GM13977 (cell line): Measurements from ENCODE around the gene ZNF534.
A peak's percentile ranks its signal among the peaks of the same experiment; 100 is the strongest.

Source experiments
- DNase-seq: peaks from one replicate; pipeline ENCODE4 v3.0.0; 2012; ENCODE audit warnings: low spot score
- in situ Hi-C: fragments of 300-500 bp; cut with MboI; formaldehyde crosslinking; loops from one replicate; pipeline ENCODE4 v1.12.0; 2022; ENCODE audit warnings: low sequenced_read_pairs, low pct_unique_long_range_greater_than_20kb, mixed read lengths, inconsistent platforms; ENCODE audit not compliant: unreplicated experiment
- TF ChIP-seq, protein P1 (sequence below): IDR thresholded peaks from 2 replicates; pipeline ENCODE4 v1.5.1; 2012; ENCODE audit warnings: mild to moderate bottlenecking, control low read depth; ENCODE audit not compliant: insufficient read depth; ENCODE audit errors: extremely low read depth, missing control alignments

Gene ZNF534

DNA sequence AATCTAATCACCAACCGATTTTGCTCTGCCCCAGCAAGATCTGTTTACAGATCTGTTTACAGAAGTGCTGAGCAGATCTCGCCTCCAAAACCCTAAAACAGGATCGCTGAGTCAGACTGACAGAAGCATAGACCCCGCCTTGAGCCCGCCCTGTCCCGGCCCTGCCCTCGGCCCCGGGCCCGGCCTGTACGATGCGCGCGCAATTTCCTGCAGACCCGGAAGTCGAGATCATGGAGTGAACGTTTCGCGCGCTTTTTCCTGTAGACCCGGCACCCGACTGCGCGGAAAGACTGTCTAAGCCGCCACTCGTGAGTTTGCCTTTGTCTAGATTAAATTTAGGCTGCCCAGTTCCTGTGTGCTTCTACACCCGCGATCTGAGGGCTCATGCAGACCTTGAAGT is at the start of gene ZNF534:
Gene ZNF534 (plus strand): TSS at position 212 of the 400 bp plus-strand sequence. CDS start 2,327 bp downstream, outside the sequence.
- in situ Hi-C loops, result no loop called here
- TF ChIP-seq, protein P1, sequence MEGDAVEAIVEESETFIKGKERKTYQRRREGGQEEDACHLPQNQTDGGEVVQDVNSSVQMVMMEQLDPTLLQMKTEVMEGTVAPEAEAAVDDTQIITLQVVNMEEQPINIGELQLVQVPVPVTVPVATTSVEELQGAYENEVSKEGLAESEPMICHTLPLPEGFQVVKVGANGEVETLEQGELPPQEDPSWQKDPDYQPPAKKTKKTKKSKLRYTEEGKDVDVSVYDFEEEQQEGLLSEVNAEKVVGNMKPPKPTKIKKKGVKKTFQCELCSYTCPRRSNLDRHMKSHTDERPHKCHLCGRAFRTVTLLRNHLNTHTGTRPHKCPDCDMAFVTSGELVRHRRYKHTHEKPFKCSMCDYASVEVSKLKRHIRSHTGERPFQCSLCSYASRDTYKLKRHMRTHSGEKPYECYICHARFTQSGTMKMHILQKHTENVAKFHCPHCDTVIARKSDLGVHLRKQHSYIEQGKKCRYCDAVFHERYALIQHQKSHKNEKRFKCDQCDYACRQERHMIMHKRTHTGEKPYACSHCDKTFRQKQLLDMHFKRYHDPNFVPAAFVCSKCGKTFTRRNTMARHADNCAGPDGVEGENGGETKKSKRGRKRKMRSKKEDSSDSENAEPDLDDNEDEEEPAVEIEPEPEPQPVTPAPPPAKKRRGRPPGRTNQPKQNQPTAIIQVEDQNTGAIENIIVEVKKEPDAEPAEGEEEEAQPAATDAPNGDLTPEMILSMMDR, result no peak
- no peak for DNase-seq

DNA sequence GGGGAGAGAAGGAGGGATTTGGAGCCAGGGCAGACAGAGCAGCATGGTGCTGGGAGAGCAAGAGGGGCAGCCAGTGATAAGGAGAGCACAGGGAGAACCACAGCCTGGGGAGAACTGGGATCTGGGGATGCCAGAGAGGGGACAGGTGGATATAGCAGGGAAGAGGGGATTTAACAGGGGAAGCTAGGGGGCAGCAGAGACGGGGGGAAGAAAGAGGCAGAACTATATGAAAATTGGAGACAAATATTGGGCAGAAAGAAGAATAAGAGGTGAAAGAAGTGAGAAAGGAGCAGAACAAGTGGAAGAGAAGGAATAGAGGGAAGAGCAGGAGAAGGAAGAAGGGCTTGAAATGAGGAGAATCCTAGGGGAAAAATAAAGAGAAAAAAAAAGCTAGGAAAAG is 37.8 kb upstream of the ZNF534 start:
- DNase-seq, result no peak
- TF ChIP-seq, protein P1, result peak; percentile 28
- in situ Hi-C loops, result no loop called here

DNA sequence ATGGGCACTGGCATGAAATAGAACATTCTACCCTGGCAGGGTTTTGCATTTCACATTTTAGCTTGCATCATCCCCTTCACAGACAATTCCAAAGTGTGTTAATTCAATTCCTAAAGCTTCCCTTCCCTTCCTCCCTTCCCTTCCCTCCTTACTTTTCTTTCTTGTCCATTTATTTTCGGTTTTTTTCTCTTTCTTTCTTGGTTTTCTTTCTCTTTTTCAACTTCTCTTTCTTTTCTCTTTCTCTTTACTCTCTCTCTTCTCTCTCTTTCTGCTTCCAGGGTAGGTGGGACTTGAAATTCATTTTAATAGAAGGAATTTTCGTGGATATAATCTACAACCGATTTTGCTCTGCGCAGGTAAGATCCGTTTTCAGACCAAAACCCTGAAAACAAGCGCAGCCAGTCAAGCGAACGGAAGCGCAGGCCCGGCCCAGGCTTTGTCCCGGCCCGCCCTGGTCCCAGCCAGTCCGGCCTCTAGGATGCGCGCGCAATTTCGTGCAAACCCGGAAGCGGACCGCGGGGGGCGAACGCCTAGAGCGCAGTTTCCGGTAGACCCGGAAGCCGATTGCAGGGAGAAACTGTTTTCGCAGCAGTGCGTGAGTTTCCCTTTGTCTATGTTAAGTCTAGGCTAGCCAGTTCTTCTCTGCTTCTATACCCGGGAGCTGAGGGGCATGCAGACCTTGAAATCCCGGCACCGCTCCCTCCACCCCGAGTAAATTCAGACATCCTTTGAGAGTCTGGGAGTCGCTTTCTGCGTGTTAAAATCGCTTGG is 31.5 kb upstream of the ZNF534 start, which contains the start of gene ZNF528:
Gene ZNF528 (plus strand): TSS at position 540 of the 771 bp plus-strand sequence. CDS start 4,165 bp downstream, outside the sequence.
- DNase-seq, result peak; percentile 90
- TF ChIP-seq, protein P1, result no peak
- in situ Hi-C loops, result no loop called here

DNA sequence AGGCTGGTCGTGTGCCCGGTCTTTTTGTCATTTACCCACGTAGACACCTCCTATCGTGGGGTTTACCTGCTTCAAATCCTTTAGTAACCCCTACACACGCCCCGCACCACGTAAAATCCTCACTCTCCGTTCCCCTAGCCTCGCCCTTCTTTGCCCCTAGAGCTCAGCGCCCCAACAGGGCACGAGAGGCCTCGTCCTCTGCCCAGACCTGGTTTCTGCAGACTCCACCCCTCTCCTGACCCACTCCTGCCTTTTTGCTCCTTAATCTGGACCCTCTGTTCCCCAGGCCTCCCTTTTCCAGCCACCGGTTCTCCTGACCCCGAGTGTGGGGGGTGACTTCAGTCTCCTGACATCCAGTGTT is 30.9 kb upstream of the ZNF534 start:
- TF ChIP-seq, protein P1, result no peak
- in situ Hi-C loops, result no loop called here
- DNase-seq, result no peak

DNA sequence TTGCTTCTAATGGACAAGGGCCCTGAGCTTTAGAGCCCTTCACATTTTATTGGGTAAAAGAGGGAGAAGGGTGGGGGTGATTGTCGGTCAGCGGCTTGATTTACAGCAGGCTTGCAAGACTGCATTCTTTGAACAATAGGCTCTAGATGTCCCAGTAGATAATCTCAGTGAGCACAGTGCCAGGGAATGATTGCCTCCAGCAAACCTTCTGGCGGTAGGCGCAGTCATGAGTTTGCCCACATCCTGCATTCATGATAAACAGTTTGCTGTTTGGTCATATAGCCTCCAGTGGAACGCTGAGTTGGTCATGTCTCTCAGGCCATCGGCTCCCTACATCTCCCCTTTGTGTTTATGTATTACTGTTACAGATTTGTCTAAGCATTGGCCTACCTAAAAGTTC is 18.7 kb upstream of the ZNF534 start:
- TF ChIP-seq, protein P1, result no peak
- DNase-seq, result no peak
- in situ Hi-C loops, result no loop called here

DNA sequence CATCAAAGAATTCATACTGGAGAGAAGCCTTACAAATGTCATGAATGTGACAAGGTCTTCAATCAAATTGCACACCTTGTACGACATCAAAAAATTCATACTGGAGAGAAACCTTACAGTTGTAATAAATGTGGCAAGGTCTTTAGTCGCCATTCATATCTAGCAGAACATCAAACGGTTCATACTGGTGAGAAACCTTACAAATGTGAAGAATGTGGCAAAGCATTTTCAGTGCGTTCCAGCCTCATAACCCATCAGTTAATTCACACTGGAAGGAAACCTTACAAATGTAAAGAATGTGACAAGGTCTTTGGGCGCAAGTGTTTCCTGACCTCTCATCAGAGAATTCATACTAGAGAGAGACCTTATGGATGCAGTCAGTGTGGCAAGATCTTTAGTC is 13.2 kb upstream of the ZNF534 start:
- TF ChIP-seq, protein P1, result no peak
- no peak for DNase-seq
- in situ Hi-C loops, result no loop called here
